K562 (cell line): ENCODE results near the gene PRRT1. TPM values are rescaled to one million over a fixed set of nuclear protein-coding genes. Genes with fewer than 3 reads are reported as not detected.

Experiments
- CBFA2T2 ChIP-seq: fragments of 450-650 bp; conservative IDR thresholded peaks from 2 replicates; pipeline ENCODE4 v1.6.1; 2017; ENCODE audit warnings: mild to moderate bottlenecking
- DDX20 ChIP-seq: fragments of 450-650 bp; IDR thresholded peaks from 2 replicates; pipeline ENCODE4 v1.6.1; 2016; ENCODE audit warnings: missing genetic modification characterization, low read depth, mild to moderate bottlenecking, missing compliant biosample characterization, moderate library complexity
- ESRRA ChIP-seq: fragments of 450-650 bp; IDR thresholded peaks from 2 replicates; pipeline ENCODE4 v1.6.1; 2014; ENCODE audit warnings: low read depth, mild to moderate bottlenecking, moderate library complexity, borderline replicate concordance
- FIP1L1 ChIP-seq: fragments of 200-400 bp; formaldehyde crosslinking; IDR thresholded peaks from 2 replicates; pipeline ENCODE4 v1.6.1; 2018; ENCODE audit warnings: mild to moderate bottlenecking, low read depth, low read length; ENCODE audit not compliant: poor library complexity, severe bottlenecking
- GTF2A2 ChIP-seq: IDR thresholded peaks from 2 replicates; pipeline ENCODE4 v1.6.1; 2016; ENCODE audit warnings: mild to moderate bottlenecking, missing genetic modification characterization, missing compliant biosample characterization
- HDAC1 ChIP-seq, 2 experiments: fragments of 450-650 bp; IDR thresholded peaks; 2 replicates each; pipeline ENCODE4 v1.6.1; 2016 to 2017; ENCODE audit warnings: inconsistent platforms in 1 of 2, mild to moderate bottlenecking in 1 of 2, moderate library complexity in 1 of 2
- HMG20A ChIP-seq: fragments of 450-650 bp; formaldehyde crosslinking; conservative IDR thresholded peaks from 2 replicates; pipeline ENCODE4 v1.4.0; 2020; ENCODE audit warnings: mild to moderate bottlenecking, mixed read lengths
- MBD2 ChIP-seq: sonication (generic); IDR thresholded peaks from 2 replicates; pipeline ENCODE4 v1.6.1; 2016; ENCODE audit warnings: low read depth, borderline replicate concordance
- MCM5 ChIP-seq: fragments of 450-650 bp; IDR thresholded peaks from 2 replicates; pipeline ENCODE4 v1.6.1; 2016; ENCODE audit warnings: low read depth
- PHF21A ChIP-seq: fragments of 450-650 bp; IDR thresholded peaks from 2 replicates; pipeline ENCODE4 v1.6.1; 2017; ENCODE audit warnings: low read depth, borderline replicate concordance
- PML ChIP-seq: IDR thresholded peaks from 2 replicates; pipeline ENCODE4 v1.6.1; 2012; ENCODE audit warnings: low read length, inconsistent platforms
- RERE ChIP-seq: sonication (generic); formaldehyde crosslinking; IDR thresholded peaks from 2 replicates; pipeline ENCODE4 v1.8.0; 2023; ENCODE audit warnings: missing genetic modification reagents, mild to moderate bottlenecking, borderline replicate concordance
- RNF2 ChIP-seq: sonication (generic); IDR thresholded peaks from 2 replicates; pipeline ENCODE4 v1.6.1; 2016
- SAFB ChIP-seq: fragments of 200-400 bp; formaldehyde crosslinking; IDR thresholded peaks from 2 replicates; pipeline ENCODE4 v1.6.1; 2017; ENCODE audit warnings: low read depth, low read length, borderline replicate concordance
- SIX5 ChIP-seq, 2 experiments: IDR thresholded peaks; 2 replicates each; pipeline ENCODE4 v1.6.1; 2011; ENCODE audit warnings: low read length in 2 of 2, borderline replicate concordance in 1 of 2, low read depth in 1 of 2, mild to moderate bottlenecking in 1 of 2, moderate library complexity in 1 of 2; ENCODE audit not compliant: insufficient read depth in 1 of 2
- TAF15 ChIP-seq: fragments of 200-400 bp; formaldehyde crosslinking; IDR thresholded peaks from 2 replicates; pipeline ENCODE4 v1.6.1; 2017; ENCODE audit warnings: mild to moderate bottlenecking, low read depth, low read length, moderate library complexity
- TARDBP ChIP-seq: fragments of 450-650 bp; IDR thresholded peaks from 2 replicates; pipeline ENCODE4 v1.6.1; 2016
- TBL1XR1 ChIP-seq, 2 experiments: IDR thresholded peaks; 2 replicates each; pipeline ENCODE4 v1.6.1; 2012; ENCODE audit warnings: improper control_type of control experiment in 2 of 2, low read length in 2 of 2, mild to moderate bottlenecking in 1 of 2
- THRAP3 ChIP-seq: fragments of 450-650 bp; IDR thresholded peaks from 2 replicates; pipeline ENCODE4 v1.6.1; 2016; ENCODE audit warnings: mild to moderate bottlenecking, inconsistent platforms, borderline replicate concordance
- ZC3H4 ChIP-seq: sonication (generic); formaldehyde crosslinking; IDR thresholded peaks from 2 replicates; pipeline ENCODE4 v1.9.0; 2021; ENCODE audit warnings: missing genetic modification reagents, borderline replicate concordance
- ZNF311 ChIP-seq: fragments of 250-450 bp; sonication (Bioruptor Pico); IDR thresholded peaks from 2 replicates; pipeline ENCODE4 v1.4.0; 2020; ENCODE audit warnings: mild to moderate bottlenecking, moderate library complexity
- ZNF445 ChIP-seq: fragments of 250-450 bp; sonication (Bioruptor Pico); IDR thresholded peaks from 2 replicates; pipeline ENCODE4 v1.4.0; 2020; ENCODE audit warnings: low read depth, mild to moderate bottlenecking, moderate library complexity
- ZNF586 ChIP-seq: fragments of 450-650 bp; formaldehyde crosslinking; conservative IDR thresholded peaks from 2 replicates; pipeline ENCODE4 v1.4.0; 2020; ENCODE audit warnings: mild to moderate bottlenecking, moderate library complexity
- ZNF707 ChIP-seq: fragments of 250-450 bp; sonication (Bioruptor Pico); conservative IDR thresholded peaks from 2 replicates; pipeline ENCODE4 v1.8.0; 2022; ENCODE audit warnings: inconsistent platforms, mild to moderate bottlenecking, moderate library complexity
- ZZZ3 ChIP-seq: fragments of 450-650 bp; IDR thresholded peaks from 2 replicates; pipeline ENCODE4 v1.6.1; 2016; ENCODE audit warnings: antibody characterized with exemption, mild to moderate bottlenecking, moderate library complexity
- polyA plus RNA-seq, 8 experiments: library from polyadenylated mRNA; depleted of rRNA in 4 of 8; stranded (reverse) in 5 of 8; unstranded in 3 of 8; fragments of >200 nt; fragmentation: Nextera tagmentation in 2 of 8; fragmentation: Illumina TruSeq in 1 of 8; extraction: Ambion mirVana in 2 of 8; extraction: Trizol in 1 of 8; gene quantifications; 2 replicates each; pipeline versions ENCODE4 v1.2.1 to v1.2.3, GENCODE V29; 2011 to 2014; ENCODE audit warnings: inconsistent platforms in 1 of 8, missing spikeins in 1 of 8
- total RNA-seq, 7 experiments: library from RNA; depleted of rRNA in 6 of 7; stranded (reverse); fragments of >200 nt in 6 of 7; fragmentation: Illumina TruSeq in 2 of 7; extraction: Trizol in 2 of 7; gene quantifications; 2 replicates each; pipeline versions ENCODE4 v1.2.1 to v1.2.3, GENCODE V29; 2011 to 2021; ENCODE audit warnings: low replicate concordance in 1 of 7
- TF ChIP-seq, protein P1 (sequence below): sonication (generic); formaldehyde crosslinking; IDR thresholded peaks from 2 replicates; pipeline ENCODE4 v1.5.0; 2020; ENCODE audit warnings: missing genetic modification reagents

PRRT1 gene
- total and polyA plus RNA-seq, 9 of the 15 experiments (the other 6 are each of a cell fraction or from before 2014, with no cell fraction given) = 0.14 to 3.5 (median 0.41) TPM

DNA sequence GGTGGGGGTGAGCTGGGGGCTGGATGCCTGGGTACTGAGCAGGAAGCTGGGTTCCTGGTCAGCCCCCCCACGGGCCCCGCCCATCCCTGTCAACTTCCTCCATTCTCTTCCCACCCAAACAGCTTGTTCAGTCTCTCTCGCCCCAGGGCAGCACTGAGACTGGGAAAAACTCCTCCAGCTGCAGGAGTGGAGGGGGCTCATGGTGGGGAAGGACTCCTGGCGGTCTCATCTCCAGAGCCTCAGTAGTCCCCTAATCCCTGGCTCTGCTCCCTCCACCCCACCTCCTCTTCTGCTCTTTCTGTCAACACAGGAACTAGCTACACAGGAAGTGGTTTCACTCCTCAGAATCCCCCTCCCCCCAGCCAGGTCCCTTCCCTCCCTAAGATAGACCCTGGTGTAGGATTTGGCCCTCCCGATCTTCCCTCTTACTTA is 40.9 kb upstream of the PRRT1 start, which contains the start of gene GPSM3 (continued):
- TF ChIP-seq ZNF707 (CRISPR knock-in tag) (no peak), ZNF445 (CRISPR knock-in tag) (no peak), TARDBP (no peak), ZNF586 (CRISPR knock-in tag) (no peak), RERE (CRISPR knock-in tag) (no peak), THRAP3 (no peak), SAFB (no peak), GTF2A2 (no peak), TAF15 (no peak), SIX5 (IDR thresholded peaks at IDR 0.05; ENCODE audit: borderline replicate concordance in 1 of 2, insufficient read depth in 1 of 2, low read depth in 1 of 2, low read length in 2 of 2) (no peak), PML (peak; percentile 32; the same call in 1 of the 2 replicates), MBD2 (peak; percentile 57; the same call in 1 of the 2 replicates), DDX20 (tag) (no peak), ZZZ3 (no peak), ZNF311 (CRISPR knock-in tag) (no peak), RNF2 (peak; percentile 91; the same call in 1 of the 2 replicates), FIP1L1 (no peak), PHF21A (no peak), CBFA2T2 (no peak), HMG20A (CRISPR knock-in tag) (no peak), HDAC1 (IDR thresholded peaks at IDR 0.05) (peak in 1 of 2 experiments; percentile 19; a peak in 1 of 4 replicates), TBL1XR1 (IDR thresholded peaks at IDR 0.05; ENCODE audit: low read length in 2 of 2) (no peak), ZC3H4 (CRISPR knock-in tag) (no peak), ESRRA (peak; percentile 21; the same call in 1 of the 2 replicates), MCM5 (no peak)
- TF ChIP-seq, protein P1, sequence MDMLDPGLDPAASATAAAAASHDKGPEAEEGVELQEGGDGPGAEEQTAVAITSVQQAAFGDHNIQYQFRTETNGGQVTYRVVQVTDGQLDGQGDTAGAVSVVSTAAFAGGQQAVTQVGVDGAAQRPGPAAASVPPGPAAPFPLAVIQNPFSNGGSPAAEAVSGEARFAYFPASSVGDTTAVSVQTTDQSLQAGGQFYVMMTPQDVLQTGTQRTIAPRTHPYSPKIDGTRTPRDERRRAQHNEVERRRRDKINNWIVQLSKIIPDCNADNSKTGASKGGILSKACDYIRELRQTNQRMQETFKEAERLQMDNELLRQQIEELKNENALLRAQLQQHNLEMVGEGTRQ (CRISPR knock-in tag) = no peak
